T47D (cell line): ENCODE data around the gene CDH1.

Source experiments
- DNase-seq, 2 experiments: peaks; one replicate each; pipeline versions ENCODE4 v3.0.0 to v3.0.0-alpha.2; 2011 to 2012; ENCODE audit warnings: low read depth in 1 of 2, low spot score in 1 of 2
- JUND ChIP-seq: IDR thresholded peaks from 2 replicates; pipeline ENCODE4 v1.6.1; 2012; ENCODE audit warnings: low read depth
- in situ Hi-C: cut with HindIII; loops from 2 replicates; pipeline ENCODE4 v1.10.0; 2016; ENCODE audit warnings: low sequenced_read_pairs, low pct_unique_long_range_greater_than_20kb

Gene CDH1

GRCh38 chr16:68736561-68736960 lies 531 bp upstream of the CDH1 start:
- in situ Hi-C loops: no loop called here
- DNase-seq: no peak
- TF ChIP-seq JUND: no peak

DNA sequence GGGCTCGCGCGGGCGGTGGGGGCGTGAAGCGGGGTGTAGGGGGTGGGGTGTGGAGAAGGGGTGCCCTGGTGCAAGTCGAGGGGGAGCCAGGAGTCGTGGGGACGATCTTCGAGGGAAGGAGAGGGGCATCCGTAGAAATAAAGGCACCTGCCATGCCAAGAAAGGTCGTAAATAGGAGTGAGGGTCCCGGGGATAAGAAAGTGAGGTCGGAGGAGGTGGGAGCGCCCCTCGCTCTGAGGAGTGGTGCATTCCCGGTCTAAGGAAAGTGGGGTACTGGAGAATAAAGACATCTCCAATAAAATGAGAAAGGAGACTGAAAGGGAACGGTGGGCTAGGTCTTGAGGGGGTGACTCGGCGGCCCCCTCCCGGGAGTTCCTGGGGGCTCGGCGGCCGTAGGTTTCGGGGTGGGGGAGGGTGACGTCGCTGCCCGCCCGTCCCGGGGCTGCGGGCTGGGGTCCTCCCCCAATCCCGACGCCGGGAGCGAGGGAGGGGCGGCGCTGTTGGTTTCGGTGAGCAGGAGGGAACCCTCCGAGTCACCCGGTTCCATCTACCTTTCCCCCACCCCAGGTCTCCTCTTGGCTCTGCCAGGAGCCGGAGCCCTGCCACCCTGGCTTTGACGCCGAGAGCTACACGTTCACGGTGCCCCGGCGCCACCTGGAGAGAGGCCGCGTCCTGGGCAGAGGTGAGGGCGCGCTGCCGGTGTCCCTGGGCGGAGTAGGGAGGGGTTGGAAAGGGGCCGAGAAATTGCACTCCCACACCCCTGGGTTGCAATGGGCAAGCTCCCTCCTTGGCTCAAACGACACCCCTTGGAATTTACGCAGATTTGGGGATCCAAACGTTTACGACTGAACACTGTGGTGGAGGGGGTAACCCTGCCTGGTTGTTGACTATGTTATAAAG lies 888 bp downstream of the CDH1 start:
- DNase-seq: peak; percentile 64 to 76
- TF ChIP-seq JUND: no peak
- in situ Hi-C loops: no loop called here

- in situ Hi-C loops: no loop called here
- no peak for TF ChIP-seq JUND
Measured at GRCh38 chr16:68739964-68740627, 3.0 kb downstream of the CDH1 start.

DNA sequence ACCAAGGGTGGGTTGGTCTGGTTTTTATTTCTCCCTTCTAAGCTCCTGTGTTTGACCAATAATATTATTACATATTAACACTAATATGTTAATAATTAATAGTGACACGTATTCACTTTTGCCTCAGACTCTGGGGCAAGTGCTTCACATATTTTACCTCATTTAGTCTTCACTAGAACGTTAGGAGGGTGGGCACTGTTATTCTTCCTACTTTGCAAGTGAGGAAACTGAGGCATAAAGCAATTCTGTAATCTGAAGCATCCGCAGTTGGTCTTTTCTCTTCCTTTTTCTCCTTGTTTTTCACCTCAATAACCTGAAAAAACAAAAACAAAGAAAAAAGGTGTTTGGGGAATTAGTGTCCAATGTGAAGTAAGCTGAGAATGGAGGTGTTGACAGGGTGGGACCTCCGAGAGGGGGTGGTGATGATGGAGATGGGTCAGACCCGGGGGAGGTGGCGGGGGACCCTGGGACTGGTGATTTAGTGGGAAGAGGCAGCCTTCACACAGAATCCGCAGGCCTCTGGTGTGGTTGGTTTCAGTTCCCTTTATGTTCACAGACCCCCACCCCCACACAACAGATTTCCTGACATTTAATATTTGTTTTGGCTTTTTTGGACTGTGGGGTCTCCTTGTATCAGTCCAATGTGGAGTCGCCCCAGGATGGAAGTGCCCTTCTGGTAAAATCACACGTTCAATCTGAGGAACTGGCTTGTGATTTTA lies 3.7 kb downstream of the CDH1 start:
- in situ Hi-C loops: no loop called here
- TF ChIP-seq JUND: no peak
- DNase-seq: no peak

More at GRCh38 chr16:68739964-68740627, 3.0 kb downstream of the CDH1 start:
- DNase-seq: no peak

DNA sequence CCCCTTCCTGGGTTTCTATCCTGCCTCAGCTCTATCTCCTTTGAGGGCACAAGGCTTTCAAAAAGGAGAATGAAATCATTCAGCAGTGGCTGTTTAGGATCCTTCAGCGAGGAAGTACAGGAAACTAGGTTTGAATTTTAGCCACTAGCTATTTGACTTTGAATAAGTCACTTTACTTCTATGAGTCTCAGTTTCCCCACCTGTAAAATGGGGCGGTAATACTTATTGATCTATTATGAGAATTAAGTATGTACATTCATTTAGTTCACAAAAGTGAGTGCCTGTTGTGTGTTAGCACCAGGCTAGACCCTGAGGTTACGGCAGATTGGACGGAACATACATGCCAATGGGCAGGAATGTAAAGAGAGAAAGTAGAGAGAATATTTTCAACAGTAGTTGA lies 6.6 kb downstream of the CDH1 start:
- TF ChIP-seq JUND: no peak
- in situ Hi-C loops: no loop called here

DNA sequence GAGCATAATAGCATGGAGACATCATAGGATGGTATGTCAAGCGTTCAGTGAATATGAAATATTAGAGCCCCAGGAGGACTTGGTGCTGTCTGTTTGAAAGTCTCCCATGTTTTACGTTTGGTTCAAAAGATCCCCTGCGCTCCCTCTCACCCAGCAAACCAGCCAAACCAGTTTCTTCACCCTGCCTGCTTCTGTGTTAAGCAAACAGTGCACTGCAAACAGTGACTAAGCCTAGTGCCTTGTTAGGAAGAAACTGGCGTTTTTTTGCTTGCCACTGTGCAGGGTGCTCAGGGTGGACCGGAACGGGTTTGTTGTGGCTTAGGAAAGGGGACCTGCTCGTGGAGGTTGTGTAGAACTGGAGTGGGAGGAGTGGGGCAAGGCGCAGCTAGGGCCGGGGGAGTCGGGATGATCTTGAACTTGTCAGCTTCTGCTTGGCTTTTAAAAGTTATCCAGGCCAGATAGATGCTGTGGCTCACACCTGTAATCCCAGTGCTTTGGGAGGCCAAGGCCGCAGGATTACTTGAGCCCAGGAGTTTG lies 7.7 kb downstream of the CDH1 start:
- peak; percentile 90 for TF ChIP-seq JUND
- in situ Hi-C loops: no loop called here
- DNase-seq: peak; percentile 51 to 98

More for the DNA sequence above, 6.6 kb downstream of the CDH1 start:
- no peak for DNase-seq

DNA sequence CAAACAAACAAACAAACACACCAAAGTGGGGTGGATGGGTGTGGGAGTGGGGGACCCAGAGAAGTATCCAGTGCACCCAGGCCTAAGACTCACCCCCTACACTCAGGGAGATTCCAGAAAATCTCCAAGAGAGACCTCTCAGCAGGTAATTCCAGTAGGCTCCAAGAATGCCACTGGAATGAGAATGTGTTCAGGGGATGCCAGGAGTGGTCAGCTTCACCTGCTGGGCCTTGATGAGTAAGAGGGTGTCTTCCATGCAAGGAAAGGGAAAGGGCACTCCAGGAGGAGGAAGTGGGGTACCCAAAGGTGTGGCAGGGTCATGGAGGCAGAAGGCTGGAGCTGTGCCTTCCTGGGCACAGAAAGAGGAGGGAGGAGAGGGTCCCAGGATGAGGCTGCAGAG lies 9.9 kb downstream of the CDH1 start:
- in situ Hi-C loops: no loop called here
- no peak for TF ChIP-seq JUND
- no peak for DNase-seq

DNA sequence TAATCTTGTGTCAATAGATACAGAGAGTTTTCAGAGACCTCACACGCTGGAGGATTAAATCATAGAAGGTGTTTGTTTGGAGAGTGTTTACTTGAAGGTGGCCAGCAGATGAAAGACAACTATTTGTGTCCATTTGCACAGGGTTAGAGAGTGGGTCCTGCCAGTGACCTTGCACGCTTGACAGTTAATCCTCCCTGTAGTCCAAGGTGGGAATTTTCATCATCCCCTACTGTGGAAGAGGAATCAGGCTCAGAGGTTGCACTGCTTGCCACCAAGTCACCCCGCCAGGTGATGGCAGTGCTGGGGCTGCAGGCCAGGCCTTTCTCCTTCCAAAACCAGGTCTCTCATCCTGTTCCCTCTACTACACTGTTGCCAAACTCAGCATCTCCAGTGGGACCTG lies 12.3 kb downstream of the CDH1 start:
- in situ Hi-C loops: no loop called here
- DNase-seq: no peak

DNA sequence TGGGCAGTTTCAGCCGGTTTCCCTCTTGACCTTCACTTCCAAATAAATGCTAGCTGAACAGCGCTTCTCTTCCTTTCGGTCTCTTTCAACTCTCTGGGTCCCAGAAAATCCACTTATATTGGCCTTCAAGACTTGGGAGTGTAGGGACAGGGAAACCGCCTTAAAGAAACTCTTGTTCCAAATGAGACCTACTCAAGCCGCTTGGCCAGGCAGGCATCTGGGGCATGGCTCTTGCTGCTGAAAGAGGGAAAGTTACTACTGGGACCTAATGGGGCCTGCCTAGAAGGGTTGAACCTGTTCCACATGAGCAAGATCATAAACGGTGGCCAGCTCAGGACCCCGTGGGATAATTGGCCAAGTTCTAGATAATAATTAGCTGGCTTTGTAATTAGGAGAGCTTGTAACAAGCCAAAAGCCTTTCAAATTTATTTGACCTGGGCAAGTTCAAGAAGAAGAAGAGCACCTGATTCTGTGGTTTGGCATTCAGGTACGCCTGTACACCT lies 13.2 kb downstream of the CDH1 start:
- no peak for TF ChIP-seq JUND
- in situ Hi-C loops: no loop called here
- no peak for DNase-seq

More for the DNA sequence above, 12.3 kb downstream of the CDH1 start:
- TF ChIP-seq JUND: no peak

- TF ChIP-seq JUND: no peak
Measured at GRCh38 chr16:68751160-68751559, 14.1 kb downstream of the CDH1 start.

GRCh38 chr16:68752602-68753001 lies 15.5 kb downstream of the CDH1 start:
- in situ Hi-C loops: no loop called here
- no peak for TF ChIP-seq JUND
- DNase-seq: no peak

More at GRCh38 chr16:68751160-68751559, 14.1 kb downstream of the CDH1 start:
- DNase-seq: no peak
- in situ Hi-C loops: no loop called here

- no peak for TF ChIP-seq JUND
- no peak for DNase-seq
- in situ Hi-C loops: no loop called here
Measured at GRCh38 chr16:68754084-68754792, 17.1 kb downstream of the CDH1 start.
